ENCODE results near the gene GGT6.

DNA sequence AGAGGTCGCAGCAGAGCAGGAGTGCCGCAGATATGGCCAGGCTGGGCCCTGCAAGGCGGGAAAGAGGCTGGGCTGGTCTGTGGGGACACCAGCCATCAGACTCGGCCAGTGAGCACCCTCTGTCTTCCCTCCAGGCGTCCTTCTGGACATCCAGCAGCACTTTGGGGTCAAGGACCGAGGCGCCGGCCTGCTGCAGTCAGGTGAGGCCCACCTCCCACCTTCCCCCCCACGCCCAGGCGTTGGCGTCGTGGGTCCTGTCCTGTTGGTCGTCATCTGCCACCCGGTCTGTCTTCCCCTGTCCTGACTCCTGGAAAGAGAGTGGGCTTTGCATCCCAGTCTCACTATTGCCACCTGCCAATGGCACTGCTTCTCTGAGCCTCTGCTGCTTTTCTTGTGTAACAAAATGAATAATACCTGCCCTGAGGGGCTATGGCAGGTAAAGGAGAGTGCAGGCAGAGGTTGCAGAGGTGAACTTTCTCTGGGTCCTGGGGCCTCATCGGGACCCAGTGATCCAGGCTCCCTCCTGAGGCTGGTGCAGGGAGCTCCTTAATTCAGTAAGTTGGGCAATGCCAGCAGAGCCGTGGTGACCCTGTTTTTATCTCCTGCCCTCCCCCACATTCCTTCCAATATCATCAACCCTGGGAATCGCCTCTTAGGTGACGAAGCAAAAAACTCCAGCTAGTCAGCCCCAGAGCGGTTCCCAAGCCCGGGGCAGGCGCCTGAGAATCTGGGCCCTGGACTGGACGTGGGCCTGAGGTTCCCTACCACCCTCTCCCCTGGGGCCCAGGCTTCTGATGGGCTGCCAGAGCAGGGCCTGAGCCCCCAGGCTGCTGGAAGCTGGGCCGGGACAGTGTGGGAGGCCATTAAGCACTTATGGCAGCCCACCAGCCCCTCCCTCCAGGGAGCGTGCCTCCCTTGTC, 47.0 kb downstream of the GGT6 start:
- TF ChIP-seq EZH2 (IDR thresholded peaks at IDR 0.05; ENCODE audit: insufficient read depth, low read length) (no peak), CTCF (IDR thresholded peaks at IDR 0.05; ENCODE audit: insufficient read depth, low read depth, low read length) (no peak)

All from astrocyte (in vitro differentiated cells and primary cell).